ENCODE data around the gene UGT2A1. TPM values are rescaled to one million over a fixed set of nuclear protein-coding genes. Genes with fewer than 3 reads are reported as not detected.

The UGT2A1 gene
- total RNA-seq, 4 donors from 2014 or later = not detected

DNA sequence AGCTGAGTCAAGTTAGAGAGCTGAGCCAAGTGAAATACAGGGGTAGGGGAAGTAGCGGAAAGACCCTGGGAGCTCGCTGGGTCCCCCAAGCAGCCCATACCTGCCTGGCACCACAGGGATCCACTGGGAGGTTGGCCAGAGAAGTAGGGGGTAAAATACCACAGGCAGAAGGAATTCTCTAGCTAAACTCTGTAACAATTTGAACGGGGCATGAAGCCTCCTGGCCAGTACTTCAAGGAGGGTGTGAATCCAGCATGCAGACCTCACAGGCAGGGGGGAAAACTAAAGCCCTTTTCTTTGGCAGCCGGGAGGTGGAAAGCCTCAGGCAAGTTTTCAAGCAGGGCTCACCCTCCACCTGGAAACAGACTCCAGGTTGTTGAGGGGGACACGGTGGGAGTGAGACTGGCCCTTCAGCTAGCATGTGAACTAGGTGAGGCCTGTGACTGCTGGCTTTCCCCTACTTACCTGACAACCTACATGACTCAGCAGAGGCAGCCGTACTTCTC is 3.7 kb upstream of the UGT2A1 start:
- TF ChIP-seq POLR2A (IDR thresholded peaks at IDR 0.05) (no peak), EP300 (IDR thresholded peaks at IDR 0.05) (no peak)
- TF ChIP-seq, protein P1, sequence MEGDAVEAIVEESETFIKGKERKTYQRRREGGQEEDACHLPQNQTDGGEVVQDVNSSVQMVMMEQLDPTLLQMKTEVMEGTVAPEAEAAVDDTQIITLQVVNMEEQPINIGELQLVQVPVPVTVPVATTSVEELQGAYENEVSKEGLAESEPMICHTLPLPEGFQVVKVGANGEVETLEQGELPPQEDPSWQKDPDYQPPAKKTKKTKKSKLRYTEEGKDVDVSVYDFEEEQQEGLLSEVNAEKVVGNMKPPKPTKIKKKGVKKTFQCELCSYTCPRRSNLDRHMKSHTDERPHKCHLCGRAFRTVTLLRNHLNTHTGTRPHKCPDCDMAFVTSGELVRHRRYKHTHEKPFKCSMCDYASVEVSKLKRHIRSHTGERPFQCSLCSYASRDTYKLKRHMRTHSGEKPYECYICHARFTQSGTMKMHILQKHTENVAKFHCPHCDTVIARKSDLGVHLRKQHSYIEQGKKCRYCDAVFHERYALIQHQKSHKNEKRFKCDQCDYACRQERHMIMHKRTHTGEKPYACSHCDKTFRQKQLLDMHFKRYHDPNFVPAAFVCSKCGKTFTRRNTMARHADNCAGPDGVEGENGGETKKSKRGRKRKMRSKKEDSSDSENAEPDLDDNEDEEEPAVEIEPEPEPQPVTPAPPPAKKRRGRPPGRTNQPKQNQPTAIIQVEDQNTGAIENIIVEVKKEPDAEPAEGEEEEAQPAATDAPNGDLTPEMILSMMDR (IDR thresholded peaks at IDR 0.05) = no peak
- Histone ChIP-seq H3K9me3 (no peaks in the 10 kb centered on the region), H3K27me3 (no peaks in the 10 kb centered on the region), H3K36me3 (no peaks in the 10 kb centered on the region), H3K4me1 (no peaks in the 10 kb centered on the region), H3K27ac (no peak overlapping the region), H3K4me3 (no peak overlapping the region)
- DNase-seq (ENCODE audit: low spot score in 2 of 2) = no peak
- WGBS, 2 donors = 70 to 72% methylated on average over 6 of the region's 6 CpGs

DNA sequence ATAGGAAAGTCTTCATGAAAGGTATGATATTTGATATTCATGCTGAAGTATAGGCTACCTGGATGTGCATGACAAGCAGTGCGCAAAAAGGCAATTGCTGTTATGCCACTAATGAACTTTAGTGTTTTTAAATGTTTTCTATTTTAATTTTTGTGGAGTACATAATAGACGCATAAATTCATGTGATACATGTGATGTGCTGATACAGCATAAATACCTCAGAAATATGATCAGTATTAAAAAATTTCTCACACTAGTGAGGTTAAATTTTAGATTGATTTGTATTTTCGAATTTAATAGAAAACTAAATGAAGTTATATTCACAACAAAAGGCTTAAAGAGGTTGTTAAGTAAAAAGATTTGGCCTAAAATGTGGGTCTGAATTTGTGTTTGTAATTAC is 2.2 kb downstream of the UGT2A1 start:
- no peak overlapping the region for H3K4me3 ChIP-seq
- DNase-seq (ENCODE audit: low spot score in 2 of 2) = no peak
- no peaks in the 10 kb centered on the region for H3K27me3 ChIP-seq
- no peaks in the 10 kb centered on the region for H3K36me3 ChIP-seq
- no peaks in the 10 kb centered on the region for H3K9me3 ChIP-seq
- 53 to 87% methylated on average over 3 of the region's 3 CpGs for WGBS, 2 donors
- H3K4me1 ChIP-seq = no peaks in the 10 kb centered on the region
- no peak overlapping the region for H3K27ac ChIP-seq
- TF ChIP-seq EP300 (IDR thresholded peaks at IDR 0.05) (no peak), POLR2A (IDR thresholded peaks at IDR 0.05) (no peak)
- TF ChIP-seq, protein P1 (IDR thresholded peaks at IDR 0.05) = no peak

DNA sequence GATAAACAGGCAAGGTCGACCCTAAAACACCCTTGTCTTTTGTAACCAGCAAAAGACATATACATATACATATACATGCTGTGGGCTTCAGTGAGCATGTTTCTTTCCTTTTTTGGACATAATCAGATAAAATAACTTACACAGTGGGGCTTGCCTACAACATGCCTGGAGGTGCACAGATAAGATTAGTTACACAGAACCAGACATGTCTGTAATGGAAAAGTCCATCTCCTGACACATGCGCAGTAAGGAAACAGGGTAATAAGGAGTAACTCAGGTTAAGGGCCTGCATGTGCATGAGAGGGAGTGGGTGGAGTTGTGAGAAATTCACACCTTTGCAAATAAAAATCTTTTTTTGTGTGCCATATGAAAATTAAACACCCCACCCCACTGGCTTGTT is 3.4 kb downstream of the UGT2A1 start:
- 83 to 88% methylated on average over 2 of the region's 2 CpGs for WGBS, 2 donors
- no peak for DNase-seq (ENCODE audit: low spot score in 2 of 2)
- no peaks in the 10 kb centered on the region for H3K36me3 ChIP-seq
- H3K9me3 ChIP-seq = no peaks in the 10 kb centered on the region
- TF ChIP-seq EP300 (IDR thresholded peaks at IDR 0.05) (no peak), POLR2A (IDR thresholded peaks at IDR 0.05) (no peak)
- TF ChIP-seq, protein P1 (IDR thresholded peaks at IDR 0.05) = no peak
- H3K27ac ChIP-seq = no peak overlapping the region
- H3K27me3 ChIP-seq = no peaks in the 10 kb centered on the region
- no peaks in the 10 kb centered on the region for H3K4me1 ChIP-seq
- H3K4me3 ChIP-seq = no peak overlapping the region

DNA sequence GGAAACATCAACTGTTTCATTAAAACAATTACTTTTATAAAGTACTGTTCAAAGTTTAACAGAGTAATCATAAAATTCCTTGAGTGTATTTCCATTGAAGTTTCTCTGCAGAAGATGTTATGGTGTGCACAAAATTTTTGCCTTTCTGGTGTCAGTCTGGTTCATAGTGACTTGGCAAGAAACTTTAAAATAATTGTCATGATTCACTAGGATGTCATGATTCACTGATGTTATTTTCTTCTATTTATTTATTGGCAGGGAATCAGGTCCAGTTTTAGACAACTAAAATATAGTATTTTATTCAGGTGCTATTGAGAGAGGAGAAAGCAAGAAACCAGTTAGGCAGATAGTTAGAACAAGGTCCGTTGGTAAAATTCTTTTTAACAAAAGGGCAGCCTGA is 3.8 kb downstream of the UGT2A1 start:
- Histone ChIP-seq H3K36me3 (no peaks in the 10 kb centered on the region), H3K27me3 (no peaks in the 10 kb centered on the region), H3K27ac (no peak overlapping the region), H3K4me3 (no peak overlapping the region), H3K9me3 (no peaks in the 10 kb centered on the region), H3K4me1 (no peaks in the 10 kb centered on the region)
- 37 to 47% methylated on average over 1 of the region's 1 CpG for WGBS, 2 donors
- DNase-seq (ENCODE audit: low spot score in 2 of 2) = no peak
- TF ChIP-seq, protein P1 (IDR thresholded peaks at IDR 0.05) = no peak

DNA sequence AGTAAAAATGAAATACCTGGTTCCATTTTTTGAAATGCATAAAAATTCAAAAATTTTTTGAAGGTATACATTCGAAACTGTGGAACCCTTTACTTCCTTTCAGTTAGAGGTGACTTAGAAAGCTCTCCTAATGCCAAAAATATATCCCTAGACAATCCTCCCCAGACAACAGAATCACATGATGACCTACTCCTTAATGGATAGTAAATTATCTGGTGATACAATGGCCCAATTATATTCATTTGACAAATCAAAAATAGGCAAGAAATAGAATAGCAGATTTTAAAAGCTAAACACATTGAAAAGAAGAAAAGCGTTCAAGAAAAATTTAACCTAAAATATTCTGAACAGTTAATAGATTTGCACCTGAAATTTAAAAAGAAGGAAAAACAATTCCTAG is 10.1 kb downstream of the UGT2A1 start:
- DNase-seq (ENCODE audit: low spot score in 2 of 2) = no peak
- 44 to 58% methylated on average over 2 of the region's 2 CpGs for WGBS, 2 donors
- Histone ChIP-seq H3K27me3 (no peaks in the 10 kb centered on the region), H3K4me1 (no peaks in the 10 kb centered on the region), H3K27ac (no peak overlapping the region), H3K4me3 (no peak overlapping the region), H3K9me3 (no peaks in the 10 kb centered on the region), H3K36me3 (no peaks in the 10 kb centered on the region)
- TF ChIP-seq, protein P1 (IDR thresholded peaks at IDR 0.05) = no peak
- TF ChIP-seq EP300 (IDR thresholded peaks at IDR 0.05) = no peak
- TF ChIP-seq POLR2A (IDR thresholded peaks at IDR 0.05) = no peak

Measured in tibial nerve (tissue), 4 donors.